HG02885 (cell line): ENCODE results near the gene GEMIN5.
A peak's percentile ranks its signal among the peaks of the same experiment; 100 is the strongest.
"Not testable (repeated sequence)": the region's sequence is repeated elsewhere in the genome, so short reads cannot be mapped to it uniquely, and the experiment has no call there.

Experiments used
- ATAC-seq: cut with Tn5 transposase; IDR thresholded peaks from one replicate; pipeline ENCODE4 v1.9.1; 2021; ENCODE audit warnings: mild to moderate bottlenecking; ENCODE audit not compliant: unreplicated experiment, poor library complexity

GEMIN5 gene

GRCh38 chr5:154943527-154943926, 5.5 kb upstream of the GEMIN5 start:
- ATAC-seq: no peak

GRCh38 chr5:154940772-154941620, 3.0 kb upstream of the GEMIN5 start, which contains the start of gene MRPL22:
Gene MRPL22 (plus strand): TSS chr5:154941073. CDS start chr5:154941111, 38 bp downstream.
- ATAC-seq: peak; percentile 53

GRCh38 chr5:154940375-154940771, 2.4 kb upstream of the GEMIN5 start:
- no peak for ATAC-seq

GRCh38 chr5:154939387-154939786, 1.4 kb upstream of the GEMIN5 start:
- ATAC-seq: not testable (repeated sequence)

GRCh38 chr5:154937186-154937717, 759 bp downstream of the GEMIN5 start:
- no peak for ATAC-seq

GRCh38 chr5:154934881-154935280, 3.1 kb downstream of the GEMIN5 start:
- no peak for ATAC-seq

- ATAC-seq: no peak
Observed at GRCh38 chr5:154933537-154933936, 4.5 kb downstream of the GEMIN5 start.

GRCh38 chr5:154923441-154924430, 14.3 kb downstream of the GEMIN5 start:
- no peak for ATAC-seq

- no peak for ATAC-seq
Observed at GRCh38 chr5:154917757-154918156, 20.3 kb downstream of the GEMIN5 start.

- no peak for ATAC-seq
Observed at GRCh38 chr5:154916874-154917273, 21.1 kb downstream of the GEMIN5 start.

GRCh38 chr5:154905601-154906000, 32.4 kb downstream of the GEMIN5 start:
- ATAC-seq: not testable (repeated sequence)

- no peak for ATAC-seq
Observed at GRCh38 chr5:154901913-154902312, 36.1 kb downstream of the GEMIN5 start.

- no peak for ATAC-seq
Observed at GRCh38 chr5:154901276-154901675, 36.7 kb downstream of the GEMIN5 start.

GRCh38 chr5:154900066-154900465, 37.9 kb downstream of the GEMIN5 start:
- ATAC-seq: no peak

- no peak for ATAC-seq
Observed at GRCh38 chr5:154899151-154899816, 38.7 kb downstream of the GEMIN5 start.

- no peak for ATAC-seq
Observed at GRCh38 chr5:154898210-154898609, 39.8 kb downstream of the GEMIN5 start.

GRCh38 chr5:154896562-154897165, 41.3 kb downstream of the GEMIN5 start:
- no peak for ATAC-seq

- ATAC-seq: no peak
Observed at GRCh38 chr5:154895606-154896561, 42.1 kb downstream of the GEMIN5 start.

- ATAC-seq: no peak
Observed at GRCh38 chr5:154893381-154893780, 44.6 kb downstream of the GEMIN5 start.
